HUES48 (cell line): ENCODE measurements around the gene PRRT1B.

Source experiments
- H3K27ac ChIP-seq: one replicate; pipeline ENCODE4 v1.7.0; 2013; ENCODE audit warnings: low read depth, low read length, inconsistent platforms
- H3K27me3 ChIP-seq: 2 replicates; pipeline ENCODE4 v1.6.1; 2013; ENCODE audit warnings: mild to moderate bottlenecking, low read length; ENCODE audit not compliant: control insufficient read depth, insufficient read depth
- H3K36me3 ChIP-seq: 2 replicates; pipeline ENCODE4 v1.6.1; 2013; ENCODE audit warnings: low read length; ENCODE audit not compliant: control insufficient read depth, insufficient read depth
- H3K4me1 ChIP-seq: 2 replicates; pipeline ENCODE4 v1.6.1; 2013; ENCODE audit warnings: mild to moderate bottlenecking, low read length; ENCODE audit not compliant: control insufficient read depth, insufficient read depth
- H3K4me3 ChIP-seq: 2 replicates; pipeline ENCODE4 v1.5.1; 2013; ENCODE audit warnings: mild to moderate bottlenecking, low read depth, low read length
- H3K9ac ChIP-seq: 2 replicates; pipeline ENCODE4 v1.6.1; 2013; ENCODE audit warnings: mild to moderate bottlenecking, low read depth, low read length, moderate library complexity
- H3K9me3 ChIP-seq: 2 replicates; pipeline ENCODE4 v1.6.1; 2013; ENCODE audit warnings: low read length; ENCODE audit not compliant: control insufficient read depth, insufficient read depth

Gene PRRT1B

GRCh38 chr9:131522257-131523085 lies 22.9 kb upstream of the PRRT1B start:
- no peak overlapping the region for H3K27ac ChIP-seq

GRCh38 chr9:131523086-131523388 lies 22.3 kb upstream of the PRRT1B start:
- H3K36me3 ChIP-seq: peaks cover 97% of the 10 kb centered on the region

More at GRCh38 chr9:131522257-131523085, 22.9 kb upstream of the PRRT1B start:
- no peaks in the 10 kb centered on the region for H3K9me3 ChIP-seq
- no peaks in the 10 kb centered on the region for H3K4me1 ChIP-seq
- H3K36me3 ChIP-seq: peaks cover 97% of the 10 kb centered on the region
- H3K4me3 ChIP-seq: no peak overlapping the region
- no peak overlapping the region for H3K9ac ChIP-seq
- no peaks in the 10 kb centered on the region for H3K27me3 ChIP-seq

GRCh38 chr9:131523451-131524435 lies 21.6 kb upstream of the PRRT1B start:
- Histone ChIP-seq H3K4me3 (no peak overlapping the region), H3K27ac (no peak overlapping the region), H3K4me1 (no peaks in the 10 kb centered on the region), H3K9me3 (no peaks in the 10 kb centered on the region), H3K36me3 (peaks cover 97% of the 10 kb centered on the region), H3K27me3 (no peaks in the 10 kb centered on the region), H3K9ac (no peak overlapping the region)

More at GRCh38 chr9:131523086-131523388, 22.3 kb upstream of the PRRT1B start:
- Histone ChIP-seq H3K27ac (no peak overlapping the region), H3K9me3 (no peaks in the 10 kb centered on the region), H3K27me3 (no peaks in the 10 kb centered on the region), H3K4me1 (no peaks in the 10 kb centered on the region), H3K9ac (no peak overlapping the region), H3K4me3 (no peak overlapping the region)

GRCh38 chr9:131524665-131525315 lies 20.5 kb upstream of the PRRT1B start:
- Histone ChIP-seq H3K27me3 (no peaks in the 10 kb centered on the region), H3K4me1 (no peaks in the 10 kb centered on the region)

GRCh38 chr9:131525643-131526565 lies 19.4 kb upstream of the PRRT1B start:
- peaks cover 3% of the 10 kb centered on the region; the same call in 1 of the 2 replicates for H3K4me1 ChIP-seq
- no peaks in the 10 kb centered on the region for H3K9me3 ChIP-seq
- H3K4me3 ChIP-seq: no peak overlapping the region
- no peak overlapping the region for H3K9ac ChIP-seq
- H3K27ac ChIP-seq: no peak overlapping the region
- peaks cover 88% of the 10 kb centered on the region for H3K36me3 ChIP-seq
- no peaks in the 10 kb centered on the region for H3K27me3 ChIP-seq

More at GRCh38 chr9:131524665-131525315, 20.5 kb upstream of the PRRT1B start:
- Histone ChIP-seq H3K9me3 (no peaks in the 10 kb centered on the region), H3K36me3 (peaks cover 97% of the 10 kb centered on the region), H3K27ac (no peak overlapping the region), H3K9ac (no peak overlapping the region), H3K4me3 (no peak overlapping the region)

- no peaks in the 10 kb centered on the region for H3K9me3 ChIP-seq
- H3K27me3 ChIP-seq: no peaks in the 10 kb centered on the region
- H3K27ac ChIP-seq: no peak overlapping the region
- peaks cover 66% of the 10 kb centered on the region for H3K36me3 ChIP-seq
- H3K4me1 ChIP-seq: peaks cover 3% of the 10 kb centered on the region; the same call in 1 of the 2 replicates
- H3K9ac ChIP-seq: no peak overlapping the region
- H3K4me3 ChIP-seq: no peak overlapping the region
These were observed 17.1 kb upstream of the PRRT1B start for GRCh38 chr9:131528186-131528585.

- no peaks in the 10 kb centered on the region for H3K27me3 ChIP-seq
- no peaks in the 10 kb centered on the region for H3K9me3 ChIP-seq
- H3K36me3 ChIP-seq: peaks cover 58% of the 10 kb centered on the region
- no peak overlapping the region for H3K4me3 ChIP-seq
- H3K9ac ChIP-seq: no peak overlapping the region
- H3K27ac ChIP-seq: no peak overlapping the region
- peaks cover 3% of the 10 kb centered on the region; the same call in 1 of the 2 replicates for H3K4me1 ChIP-seq
These were observed 16.3 kb upstream of the PRRT1B start for GRCh38 chr9:131528886-131529505.

GRCh38 chr9:131529597-131530545 lies 15.5 kb upstream of the PRRT1B start:
- peak overlapping the region; percentile 72 for H3K4me3 ChIP-seq
- no peak overlapping the region for H3K27ac ChIP-seq
- H3K36me3 ChIP-seq: peaks cover 50% of the 10 kb centered on the region
- H3K4me1 ChIP-seq: peaks cover 3% of the 10 kb centered on the region; the same call in 1 of the 2 replicates
- H3K27me3 ChIP-seq: no peaks in the 10 kb centered on the region
- peak overlapping the region; percentile 10 for H3K9ac ChIP-seq
- H3K9me3 ChIP-seq: no peaks in the 10 kb centered on the region

GRCh38 chr9:131530546-131530919 lies 14.8 kb upstream of the PRRT1B start:
- H3K4me1 ChIP-seq: peaks cover 3% of the 10 kb centered on the region; the same call in 1 of the 2 replicates
- H3K4me3 ChIP-seq: peak overlapping the region; percentile 72
- no peaks in the 10 kb centered on the region for H3K27me3 ChIP-seq
- peaks cover 43% of the 10 kb centered on the region for H3K36me3 ChIP-seq
- H3K9me3 ChIP-seq: no peaks in the 10 kb centered on the region
- no peak overlapping the region for H3K27ac ChIP-seq
- H3K9ac ChIP-seq: peak overlapping the region; percentile 10
